Astrocyte (in vitro differentiated cells and primary cell): Measurements from ENCODE around the gene SH3GL2. TPM values are rescaled to one million over a fixed set of nuclear protein-coding genes. Genes with fewer than 3 reads are reported as not detected.

Experiments
- DNase-seq: peaks from one replicate; pipeline ENCODE4 v3.0.0-alpha.2; 2010; ENCODE audit warnings: low read depth
- FAIRE-seq: peaks from 2 replicates; lab custom pipeline; 2011; peaks lifted over from hg19 to GRCh38; lab: Jason Lieb, UNC
- H2AFZ ChIP-seq: 2 replicates; pipeline ENCODE4 v1.6.0; 2012; ENCODE audit warnings: low read depth, low read length, inconsistent platforms
- H3K27ac ChIP-seq: 2 replicates; pipeline ENCODE4 v1.5.1; 2011; ENCODE audit warnings: low read depth, low read length, inconsistent platforms
- H3K27me3 ChIP-seq: 2 replicates; pipeline ENCODE4 v1.6.0; 2011; ENCODE audit warnings: low read length, inconsistent platforms; ENCODE audit not compliant: insufficient read depth
- H3K36me3 ChIP-seq: 2 replicates; pipeline ENCODE4 v1.5.1; 2011; ENCODE audit warnings: low read length, inconsistent platforms; ENCODE audit not compliant: insufficient read depth
- H3K4me1 ChIP-seq: 2 replicates; pipeline ENCODE4 v1.5.1; 2011; ENCODE audit warnings: low read length, inconsistent platforms; ENCODE audit not compliant: insufficient read depth
- H3K4me2 ChIP-seq: 2 replicates; pipeline ENCODE4 v1.6.0; 2012; ENCODE audit warnings: low read length, inconsistent platforms
- H3K4me3 ChIP-seq: 2 replicates; pipeline ENCODE4 v1.5.1; 2011; ENCODE audit warnings: low read depth, mild to moderate bottlenecking, low read length, inconsistent platforms; ENCODE audit not compliant: insufficient read depth
- H3K79me2 ChIP-seq: 2 replicates; pipeline ENCODE4 v1.6.0; 2012; ENCODE audit warnings: mild to moderate bottlenecking, low read length, inconsistent platforms; ENCODE audit not compliant: insufficient read depth
- H3K9ac ChIP-seq: 2 replicates; pipeline ENCODE4 v1.6.0; 2012; ENCODE audit warnings: mild to moderate bottlenecking, low read length, inconsistent platforms
- H3K9me3 ChIP-seq: 2 replicates; pipeline ENCODE4 v1.5.1; 2012; ENCODE audit warnings: low read depth, mild to moderate bottlenecking, low read length, inconsistent platforms; ENCODE audit not compliant: insufficient read depth
- H4K20me1 ChIP-seq: 2 replicates; pipeline ENCODE4 v1.6.0; 2012; ENCODE audit warnings: low read length, inconsistent platforms; ENCODE audit not compliant: insufficient read depth
- H3K27ac Mint-ChIP-seq: one replicate; pipeline ENCODE4 v1.8.0; 2021; ENCODE audit warnings: mild to moderate bottlenecking, mixed read lengths; ENCODE audit not compliant: unreplicated experiment
- H3K27me3 Mint-ChIP-seq: one replicate; pipeline ENCODE4 v1.8.0; 2021; ENCODE audit warnings: low read depth, mixed read lengths; ENCODE audit not compliant: unreplicated experiment
- H3K36me3 Mint-ChIP-seq: one replicate; pipeline ENCODE4 v1.8.0; 2021; ENCODE audit warnings: low read depth, mixed read lengths; ENCODE audit not compliant: unreplicated experiment
- H3K4me1 Mint-ChIP-seq: one replicate; pipeline ENCODE4 v1.8.0; 2021; ENCODE audit warnings: low read depth, mixed read lengths; ENCODE audit not compliant: unreplicated experiment
- H3K4me3 Mint-ChIP-seq: one replicate; pipeline ENCODE4 v1.8.0; 2021; ENCODE audit warnings: mild to moderate bottlenecking, moderate library complexity, mixed read lengths; ENCODE audit not compliant: unreplicated experiment
- H3K9me3 Mint-ChIP-seq: one replicate; pipeline ENCODE4 v1.8.0; 2021; ENCODE audit warnings: mild to moderate bottlenecking, mixed read lengths; ENCODE audit not compliant: unreplicated experiment
- CTCF ChIP-seq: IDR thresholded peaks from 2 replicates; pipeline ENCODE4 v1.5.1; 2011; ENCODE audit warnings: low read depth, mild to moderate bottlenecking, inconsistent platforms, low read length, moderate library complexity; ENCODE audit not compliant: insufficient read depth
- EZH2 ChIP-seq: IDR thresholded peaks from 2 replicates; pipeline ENCODE4 v1.6.1; 2012; ENCODE audit warnings: mild to moderate bottlenecking, low read length, inconsistent platforms; ENCODE audit not compliant: insufficient read depth
- total RNA-seq: library from RNA; stranded (reverse); gene quantifications from 2 replicates; pipeline ENCODE4 v1.2.1, GENCODE V29; 2021

SH3GL2 gene
- total RNA-seq, 1 donor from 2014 or later = 0.16 TPM

GRCh38 chr9:17551023-17551422, 27.8 kb upstream of the SH3GL2 start:
- DNase-seq = no peak
- H3K4me3 Mint-ChIP-seq = no peak overlapping the region
- no peak overlapping the region for H3K27ac ChIP-seq
- H3K79me2 ChIP-seq = no peaks in the 10 kb centered on the region
- no peaks in the 10 kb centered on the region for H4K20me1 ChIP-seq
- TF ChIP-seq EZH2 (no peak), CTCF (no peak)
- no peaks in the 10 kb centered on the region for H3K36me3 Mint-ChIP-seq
- H3K4me1 Mint-ChIP-seq = no peaks in the 10 kb centered on the region
- no peaks in the 10 kb centered on the region for H3K9me3 ChIP-seq
- no peaks in the 10 kb centered on the region for H3K36me3 ChIP-seq
- no peak overlapping the region for H3K27ac Mint-ChIP-seq
- no peak for FAIRE-seq
- no peaks in the 10 kb centered on the region for H3K27me3 Mint-ChIP-seq
- H3K27me3 ChIP-seq = no peaks in the 10 kb centered on the region
- H2AFZ ChIP-seq = no peak overlapping the region
- H3K9me3 Mint-ChIP-seq = peaks cover 8% of the 10 kb centered on the region
- H3K4me1 ChIP-seq = no peaks in the 10 kb centered on the region
- no peak overlapping the region for H3K9ac ChIP-seq
- H3K4me3 ChIP-seq = no peak overlapping the region
- no peak overlapping the region for H3K4me2 ChIP-seq

GRCh38 chr9:17555362-17556054, 23.4 kb upstream of the SH3GL2 start:
- no peak for DNase-seq
- no peaks in the 10 kb centered on the region for H3K4me1 ChIP-seq
- no peaks in the 10 kb centered on the region for H4K20me1 ChIP-seq
- no peaks in the 10 kb centered on the region for H3K36me3 ChIP-seq
- no peaks in the 10 kb centered on the region for H3K79me2 ChIP-seq
- Mint-ChIP-seq H3K27me3 (no peaks in the 10 kb centered on the region), H3K4me3 (no peak overlapping the region), H3K27ac (no peak overlapping the region), H3K9me3 (no peaks in the 10 kb centered on the region), H3K36me3 (no peaks in the 10 kb centered on the region), H3K4me1 (no peaks in the 10 kb centered on the region)
- no peak for FAIRE-seq
- H3K4me3 ChIP-seq = no peak overlapping the region
- H3K9ac ChIP-seq = no peak overlapping the region
- H3K27me3 ChIP-seq = no peaks in the 10 kb centered on the region
- H3K27ac ChIP-seq = no peak overlapping the region
- no peak overlapping the region for H3K4me2 ChIP-seq
- H2AFZ ChIP-seq = no peak overlapping the region
- TF ChIP-seq CTCF (no peak), EZH2 (no peak)
- H3K9me3 ChIP-seq = no peaks in the 10 kb centered on the region

- Mint-ChIP-seq H3K9me3 (no peaks in the 10 kb centered on the region), H3K27me3 (no peaks in the 10 kb centered on the region), H3K27ac (no peak overlapping the region), H3K4me3 (no peak overlapping the region), H3K36me3 (no peaks in the 10 kb centered on the region), H3K4me1 (no peaks in the 10 kb centered on the region)
- H3K9me3 ChIP-seq = no peaks in the 10 kb centered on the region
- TF ChIP-seq CTCF (no peak), EZH2 (no peak)
- H3K4me1 ChIP-seq = no peaks in the 10 kb centered on the region
- H3K36me3 ChIP-seq = no peaks in the 10 kb centered on the region
- H2AFZ ChIP-seq = no peak overlapping the region
- no peak overlapping the region for H3K27ac ChIP-seq
- H3K79me2 ChIP-seq = no peaks in the 10 kb centered on the region
- H3K4me2 ChIP-seq = no peak overlapping the region
- no peaks in the 10 kb centered on the region for H4K20me1 ChIP-seq
- no peaks in the 10 kb centered on the region for H3K27me3 ChIP-seq
- no peak for FAIRE-seq
- no peak for DNase-seq
- H3K4me3 ChIP-seq = no peak overlapping the region
- H3K9ac ChIP-seq = no peak overlapping the region
Observed at GRCh38 chr9:17556255-17556654, 22.6 kb upstream of the SH3GL2 start.
